Neural cell (in vitro differentiated cells): Measurements from ENCODE around the gene MCC. TPM values are rescaled to one million over a fixed set of nuclear protein-coding genes. Genes with fewer than 3 reads are reported as not detected.

ENCODE experiments used
- H2AFZ ChIP-seq: fragments of 200-600, 300-800 bp; sonication (generic), shearing (Covaris generic); 2 replicates; pipeline ENCODE4 v1.6.0; 2014; ENCODE audit warnings: low read depth, mild to moderate bottlenecking, antibody characterized with exemption, low read length, moderate library complexity
- H3F3A ChIP-seq: fragments of 200-600 bp; shearing (Covaris generic); 2 replicates; pipeline ENCODE4 v1.6.1; 2016; ENCODE audit warnings: mild to moderate bottlenecking, moderate library complexity, mixed read lengths, antibody characterized with exemption, low read length; ENCODE audit not compliant: insufficient read depth, poor library complexity, severe bottlenecking
- H3K27ac ChIP-seq: fragments of 200-600, 300-800 bp; sonication (generic), shearing (Covaris generic); 2 replicates; pipeline ENCODE4 v1.5.1; 2014; ENCODE audit warnings: mild to moderate bottlenecking, low read length, moderate library complexity
- H3K27me3 ChIP-seq: fragments of 300-800, 200-600 bp; sonication (generic), shearing (Covaris generic); 2 replicates; pipeline ENCODE4 v1.6.0; 2014; ENCODE audit warnings: mild to moderate bottlenecking, low read depth, low read length, moderate library complexity; ENCODE audit not compliant: insufficient read depth
- H3K36me3 ChIP-seq: fragments of 300-800, 200-600 bp; sonication (generic), shearing (Covaris generic); 2 replicates; pipeline ENCODE4 v1.5.1; 2014; ENCODE audit warnings: mild to moderate bottlenecking, antibody characterized with exemption, low read length, moderate library complexity; ENCODE audit not compliant: insufficient read depth
- H3K4me2 ChIP-seq: fragments of 300-800, 200-600 bp; sonication (generic), shearing (Covaris generic); 2 replicates; pipeline ENCODE4 v1.6.0; 2014; ENCODE audit warnings: mild to moderate bottlenecking, low read length
- H3K4me3 ChIP-seq: fragments of 300-800, 200-600 bp; sonication (generic), shearing (Covaris generic); 2 replicates; pipeline ENCODE4 v1.5.1; 2014; ENCODE audit warnings: mild to moderate bottlenecking, low read length, moderate library complexity
- H3K79me2 ChIP-seq: fragments of 200-600 bp; shearing (Covaris generic); replicated peaks from 2 replicates; pipeline ENCODE4 v1.6.0; 2014; ENCODE audit warnings: mild to moderate bottlenecking, low read length, moderate library complexity; ENCODE audit not compliant: insufficient read depth
- H3K9ac ChIP-seq: fragments of 300-800, 200-600 bp; sonication (generic), shearing (Covaris generic); 2 replicates; pipeline ENCODE4 v1.6.1; 2016; ENCODE audit warnings: mild to moderate bottlenecking, low read length, mixed read lengths
- H3K9me2 ChIP-seq: fragments of 200-600 bp; shearing (Covaris generic); 2 replicates; pipeline ENCODE4 v1.6.1; 2016; ENCODE audit warnings: mild to moderate bottlenecking, low read length, mixed read lengths; ENCODE audit not compliant: insufficient read depth
- H3K9me3 ChIP-seq: fragments of 200-600, 300-800 bp; sonication (generic), shearing (Covaris generic); 2 replicates; pipeline ENCODE4 v1.6.1; 2016; ENCODE audit warnings: mild to moderate bottlenecking, mixed run types, low read length, moderate library complexity, mixed read lengths
- H4K20me1 ChIP-seq: fragments of 200-600 bp; shearing (Covaris generic); 2 replicates; pipeline ENCODE4 v1.6.1; 2016; ENCODE audit warnings: mild to moderate bottlenecking, mixed run types; ENCODE audit not compliant: insufficient read depth
- EP300 ChIP-seq: fragments of 450-650 bp; conservative IDR thresholded peaks from 2 replicates; pipeline ENCODE4 v1.6.1; 2014; ENCODE audit warnings: antibody characterized with exemption, mild to moderate bottlenecking, moderate library complexity; ENCODE audit not compliant: poor library complexity, severe bottlenecking
- EZH2 ChIP-seq: fragments of 200-600, 300-800 bp; shearing (Covaris generic), sonication (generic); IDR thresholded peaks from 2 replicates; pipeline ENCODE4 v1.6.1; 2014; ENCODE audit warnings: antibody characterized with exemption, low read length, borderline replicate concordance, mild to moderate bottlenecking; ENCODE audit not compliant: insufficient read depth, poor library complexity, severe bottlenecking
- MXI1 ChIP-seq: fragments of 450-650 bp; conservative IDR thresholded peaks from 2 replicates; pipeline ENCODE4 v1.6.1; 2014; ENCODE audit warnings: antibody characterized with exemption, mild to moderate bottlenecking; ENCODE audit not compliant: poor library complexity, severe bottlenecking
- POLR2AphosphoS5 ChIP-seq: IDR thresholded peaks from 2 replicates; pipeline ENCODE4 v1.6.1; 2012
- RAD21 ChIP-seq: fragments of 450-650 bp; conservative IDR thresholded peaks from 2 replicates; pipeline ENCODE4 v1.6.1; 2014; ENCODE audit warnings: antibody characterized with exemption, mild to moderate bottlenecking, moderate library complexity
- REST ChIP-seq: IDR thresholded peaks from 2 replicates; pipeline ENCODE4 v1.6.1; 2012; ENCODE audit warnings: borderline replicate concordance
- SMC3 ChIP-seq: fragments of 450-650 bp; conservative IDR thresholded peaks from 2 replicates; pipeline ENCODE4 v1.6.1; 2014; ENCODE audit warnings: antibody characterized with exemption, mild to moderate bottlenecking, moderate library complexity; ENCODE audit not compliant: poor library complexity
- TAF1 ChIP-seq: IDR thresholded peaks from 2 replicates; pipeline ENCODE4 v1.6.1; 2012; ENCODE audit warnings: low read depth
- polyA plus RNA-seq: library from polyadenylated mRNA; depleted of rRNA; stranded (reverse); fragments of >200 nt; gene quantifications from 2 replicates; pipeline ENCODE4 v1.2.3, GENCODE V29; 2014
- TF ChIP-seq, protein P1 (sequence below): fragments of 450-650 bp; IDR thresholded peaks from 2 replicates; pipeline ENCODE4 v1.5.1; 2014; ENCODE audit warnings: antibody characterized with exemption, mild to moderate bottlenecking, moderate library complexity; ENCODE audit not compliant: poor library complexity, severe bottlenecking

Gene MCC
- polyA plus RNA-seq, 1 donor from 2014 or later = 2.2 TPM

GRCh38 chr5:113039934-113040285 is 448.3 kb downstream of the MCC start:
- H4K20me1 ChIP-seq = no peaks in the 10 kb centered on the region
- no peaks in the 10 kb centered on the region for H3K9me3 ChIP-seq
- no peaks in the 10 kb centered on the region for H3K27me3 ChIP-seq
- H3K9me2 ChIP-seq = no peaks in the 10 kb centered on the region
- no peaks in the 10 kb centered on the region for H3K79me2 ChIP-seq
- H2AFZ ChIP-seq = no peak overlapping the region
- no peak overlapping the region for H3K4me2 ChIP-seq
- no peak overlapping the region for H3K9ac ChIP-seq
- H3K27ac ChIP-seq = no peak overlapping the region
- TF ChIP-seq, protein P1, sequence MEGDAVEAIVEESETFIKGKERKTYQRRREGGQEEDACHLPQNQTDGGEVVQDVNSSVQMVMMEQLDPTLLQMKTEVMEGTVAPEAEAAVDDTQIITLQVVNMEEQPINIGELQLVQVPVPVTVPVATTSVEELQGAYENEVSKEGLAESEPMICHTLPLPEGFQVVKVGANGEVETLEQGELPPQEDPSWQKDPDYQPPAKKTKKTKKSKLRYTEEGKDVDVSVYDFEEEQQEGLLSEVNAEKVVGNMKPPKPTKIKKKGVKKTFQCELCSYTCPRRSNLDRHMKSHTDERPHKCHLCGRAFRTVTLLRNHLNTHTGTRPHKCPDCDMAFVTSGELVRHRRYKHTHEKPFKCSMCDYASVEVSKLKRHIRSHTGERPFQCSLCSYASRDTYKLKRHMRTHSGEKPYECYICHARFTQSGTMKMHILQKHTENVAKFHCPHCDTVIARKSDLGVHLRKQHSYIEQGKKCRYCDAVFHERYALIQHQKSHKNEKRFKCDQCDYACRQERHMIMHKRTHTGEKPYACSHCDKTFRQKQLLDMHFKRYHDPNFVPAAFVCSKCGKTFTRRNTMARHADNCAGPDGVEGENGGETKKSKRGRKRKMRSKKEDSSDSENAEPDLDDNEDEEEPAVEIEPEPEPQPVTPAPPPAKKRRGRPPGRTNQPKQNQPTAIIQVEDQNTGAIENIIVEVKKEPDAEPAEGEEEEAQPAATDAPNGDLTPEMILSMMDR = no peak
- TF ChIP-seq MXI1 = no peak
- no peak for TF ChIP-seq TAF1
- no peak for TF ChIP-seq EZH2
- TF ChIP-seq EP300 = no peak
- no peak for TF ChIP-seq RAD21
- no peaks in the 10 kb centered on the region for H3F3A ChIP-seq
- H3K4me3 ChIP-seq = no peak overlapping the region
- H3K36me3 ChIP-seq = no peaks in the 10 kb centered on the region

DNA sequence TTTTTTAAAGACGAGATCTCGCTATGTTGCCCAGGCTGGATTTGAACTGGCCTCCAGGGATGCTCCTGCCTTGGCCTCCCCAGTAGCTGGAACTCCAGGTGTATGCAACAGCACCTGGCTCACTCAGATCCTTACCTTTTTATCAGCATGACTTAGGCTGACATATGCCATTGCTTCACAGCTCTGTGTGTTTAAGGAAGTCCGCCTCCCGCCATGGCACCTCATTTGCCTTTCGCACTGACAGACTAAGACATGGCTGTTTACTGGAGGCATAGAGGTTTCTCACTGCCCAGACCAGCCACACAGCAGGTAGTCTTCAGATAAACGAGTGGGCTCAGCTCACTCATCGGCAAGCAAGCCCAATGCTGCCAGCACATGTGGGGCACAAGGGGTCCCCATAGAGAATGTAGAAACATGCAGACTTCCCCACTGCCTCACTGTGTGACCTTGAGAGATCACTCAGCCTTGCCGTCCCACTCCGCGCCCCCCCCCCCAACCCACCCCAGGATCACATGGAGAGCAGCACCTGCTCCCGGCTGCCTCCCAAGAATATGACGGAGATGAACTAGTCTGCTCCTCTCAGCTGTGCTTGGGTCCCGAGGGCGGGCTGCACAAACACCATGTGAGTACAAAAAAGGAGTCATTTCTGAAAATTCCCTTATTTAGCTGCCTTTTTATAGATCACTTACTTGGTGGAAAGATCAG is 448.9 kb downstream of the MCC start:
- Histone ChIP-seq H3K4me3 (no peak overlapping the region), H3K79me2 (no peaks in the 10 kb centered on the region), H3K4me2 (no peak overlapping the region), H3K27me3 (no peaks in the 10 kb centered on the region), H3K27ac (no peak overlapping the region), H3K9me2 (no peaks in the 10 kb centered on the region), H2AFZ (no peak overlapping the region), H3K9ac (no peak overlapping the region), H4K20me1 (no peaks in the 10 kb centered on the region), H3K9me3 (no peaks in the 10 kb centered on the region), H3K36me3 (no peaks in the 10 kb centered on the region), H3F3A (no peaks in the 10 kb centered on the region)
- TF ChIP-seq TAF1 = no peak
- TF ChIP-seq EP300 = no peak
- no peak for TF ChIP-seq REST
- no peak for TF ChIP-seq POLR2AphosphoS5
- TF ChIP-seq EZH2 = no peak
- TF ChIP-seq RAD21 = no peak
- no peak for TF ChIP-seq MXI1
- TF ChIP-seq SMC3 = no peak
- TF ChIP-seq, protein P1 = no peak
